ENCODE measurements around the gene SAMD11.
"Not testable (repeated sequence)": the region's sequence is repeated elsewhere in the genome, so short reads cannot be mapped to it uniquely, and the experiment has no call there.

SAMD11 gene

GRCh38 chr1:886760-887159 lies 37.0 kb upstream of the SAMD11 start:
- H3K9me3 ChIP-seq = no peaks in the 10 kb centered on the region
- peaks cover 0 to 39% of the 10 kb centered on the region in 2 donors for H3K27me3 ChIP-seq
- intact Hi-C loops (cut with DNase I; ENCODE audit: low total_unique reads) = no loop called here

DNA sequence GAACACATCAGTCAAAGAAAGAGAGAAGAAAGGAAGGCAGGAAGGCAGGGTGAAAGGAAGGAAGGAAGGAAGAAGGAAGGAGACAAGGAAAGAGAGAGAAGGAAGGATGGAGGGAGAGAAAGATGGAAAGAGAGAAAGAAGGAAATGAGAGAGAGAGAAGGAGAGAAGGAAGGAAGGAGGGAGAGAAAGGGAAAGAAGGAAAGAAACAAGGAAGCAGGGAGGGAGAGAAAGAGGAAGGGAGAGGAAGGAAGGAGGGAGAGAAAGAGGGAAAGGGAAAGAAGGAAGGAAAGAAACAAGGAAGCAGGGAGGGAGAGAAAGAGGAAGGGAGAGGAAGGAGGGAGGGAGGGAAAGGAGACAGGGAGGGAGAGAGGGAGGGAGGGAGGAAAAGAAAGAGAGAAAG lies 35.4 kb upstream of the SAMD11 start:
- Histone ChIP-seq H3K27ac (no peak overlapping the region), H3K9me3 (no peaks in the 10 kb centered on the region), H3K36me3 (no peaks in the 10 kb centered on the region), H3K4me1 (no peaks in the 10 kb centered on the region), H3K4me3 (no peak overlapping the region), H3K27me3 (peaks cover 0 to 35% of the 10 kb centered on the region in 2 donors)
- DNase-seq = no peak
- intact Hi-C loops (cut with DNase I; ENCODE audit: low total_unique reads) = no loop called here
- TF ChIP-seq, protein P1, sequence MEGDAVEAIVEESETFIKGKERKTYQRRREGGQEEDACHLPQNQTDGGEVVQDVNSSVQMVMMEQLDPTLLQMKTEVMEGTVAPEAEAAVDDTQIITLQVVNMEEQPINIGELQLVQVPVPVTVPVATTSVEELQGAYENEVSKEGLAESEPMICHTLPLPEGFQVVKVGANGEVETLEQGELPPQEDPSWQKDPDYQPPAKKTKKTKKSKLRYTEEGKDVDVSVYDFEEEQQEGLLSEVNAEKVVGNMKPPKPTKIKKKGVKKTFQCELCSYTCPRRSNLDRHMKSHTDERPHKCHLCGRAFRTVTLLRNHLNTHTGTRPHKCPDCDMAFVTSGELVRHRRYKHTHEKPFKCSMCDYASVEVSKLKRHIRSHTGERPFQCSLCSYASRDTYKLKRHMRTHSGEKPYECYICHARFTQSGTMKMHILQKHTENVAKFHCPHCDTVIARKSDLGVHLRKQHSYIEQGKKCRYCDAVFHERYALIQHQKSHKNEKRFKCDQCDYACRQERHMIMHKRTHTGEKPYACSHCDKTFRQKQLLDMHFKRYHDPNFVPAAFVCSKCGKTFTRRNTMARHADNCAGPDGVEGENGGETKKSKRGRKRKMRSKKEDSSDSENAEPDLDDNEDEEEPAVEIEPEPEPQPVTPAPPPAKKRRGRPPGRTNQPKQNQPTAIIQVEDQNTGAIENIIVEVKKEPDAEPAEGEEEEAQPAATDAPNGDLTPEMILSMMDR (IDR thresholded peaks at IDR 0.05) = no peak

More at GRCh38 chr1:886760-887159, 37.0 kb upstream of the SAMD11 start:
- TF ChIP-seq, protein P1 (IDR thresholded peaks at IDR 0.05) = no peak
- no peaks in the 10 kb centered on the region for H3K36me3 ChIP-seq
- no peak overlapping the region for H3K4me3 ChIP-seq
- no peak overlapping the region for H3K27ac ChIP-seq
- DNase-seq = no peak
- H3K4me1 ChIP-seq = no peaks in the 10 kb centered on the region

DNA sequence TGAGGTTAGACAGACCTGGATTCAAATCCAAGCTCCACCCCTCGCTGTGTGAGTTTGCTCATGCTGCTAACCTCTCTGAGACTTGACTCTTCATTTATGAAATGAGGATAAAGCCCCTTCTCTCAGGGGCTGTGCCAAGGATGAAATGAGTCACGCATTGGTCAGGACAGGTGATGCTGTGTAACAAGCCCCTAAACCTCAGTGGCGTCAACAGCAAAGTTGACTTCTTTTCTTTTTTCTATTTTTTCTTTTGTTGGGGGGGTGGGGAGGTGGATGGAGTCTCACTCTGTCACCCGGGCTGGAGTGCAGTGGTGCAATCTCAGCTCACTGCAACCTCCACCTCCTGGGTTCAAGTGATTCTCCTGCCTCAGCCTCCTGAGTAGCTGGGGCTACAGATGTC lies 33.9 kb upstream of the SAMD11 start:
- H3K27ac ChIP-seq; H3K4me3 ChIP-seq; H3K9me3 ChIP-seq; DNase-seq; intact Hi-C loops (cut with DNase I; ENCODE audit: low total_unique reads); H3K36me3 ChIP-seq; H3K4me1 ChIP-seq: not testable (repeated sequence)
- peaks cover 0 to 36% of the 10 kb centered on the region in 2 donors for H3K27me3 ChIP-seq

DNA sequence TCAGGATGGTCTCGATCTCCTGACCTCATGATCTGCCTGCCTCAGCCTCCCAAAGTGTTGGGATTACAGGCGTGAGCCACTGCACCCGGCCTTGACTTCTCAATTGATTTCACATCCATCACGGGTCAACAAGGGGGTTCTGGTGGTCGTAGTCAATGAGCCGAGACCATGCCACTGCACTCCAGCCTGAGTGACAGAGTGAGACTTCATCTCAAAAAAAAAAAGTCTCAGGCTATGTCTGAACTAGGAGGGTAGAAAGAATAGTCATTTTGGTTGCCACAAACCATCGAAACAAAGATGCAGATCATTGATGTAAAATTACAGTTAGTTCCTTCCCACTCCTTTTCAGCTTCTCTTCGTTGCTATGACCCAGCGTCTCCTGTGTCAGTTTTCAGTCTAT lies 33.5 kb upstream of the SAMD11 start:
- intact Hi-C loops (cut with DNase I; ENCODE audit: low total_unique reads); H3K9me3 ChIP-seq; H3K27ac ChIP-seq; H3K4me1 ChIP-seq; DNase-seq; H3K36me3 ChIP-seq; H3K4me3 ChIP-seq: not testable (repeated sequence)
- H3K27me3 ChIP-seq = peaks cover 0 to 40% of the 10 kb centered on the region in 2 donors

- no peak overlapping the region for H3K4me3 ChIP-seq
- H3K4me1 ChIP-seq = no peaks in the 10 kb centered on the region
- H3K27me3 ChIP-seq = peaks cover 0 to 40% of the 10 kb centered on the region in 2 donors
- TF ChIP-seq, protein P1 (IDR thresholded peaks at IDR 0.05) = no peak
- H3K36me3 ChIP-seq = no peaks in the 10 kb centered on the region
- H3K27ac ChIP-seq = no peak overlapping the region
- H3K9me3 ChIP-seq = no peaks in the 10 kb centered on the region
- intact Hi-C loops (cut with DNase I; ENCODE audit: low total_unique reads) = no loop called here
- no peak for DNase-seq
These were observed 33.1 kb upstream of the SAMD11 start for GRCh38 chr1:890661-891060.

DNA sequence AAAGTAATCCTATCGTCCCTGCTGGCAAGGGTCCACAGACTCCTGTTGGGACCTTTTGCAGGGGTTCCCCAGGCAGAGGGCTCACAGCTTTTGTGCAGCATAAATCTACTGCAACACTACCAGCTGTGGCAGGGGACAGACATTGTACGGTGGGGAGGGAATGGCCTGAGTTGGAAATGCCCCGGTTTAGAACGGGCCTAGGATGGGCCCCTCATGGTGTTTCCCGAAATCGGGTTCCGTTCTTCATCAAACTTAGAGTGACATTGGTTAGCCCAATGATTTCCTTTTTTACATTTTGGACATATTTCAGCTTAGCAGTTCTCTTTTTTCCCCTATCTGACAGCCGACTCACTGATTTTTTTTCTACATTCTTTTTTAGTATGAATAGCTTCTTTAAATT lies 26.5 kb upstream of the SAMD11 start:
- no peaks in the 10 kb centered on the region for H3K4me1 ChIP-seq
- DNase-seq = no peak
- H3K9me3 ChIP-seq = no peaks in the 10 kb centered on the region
- H3K27ac ChIP-seq = no peak overlapping the region
- intact Hi-C loops (cut with DNase I; ENCODE audit: low total_unique reads) = no loop called here
- TF ChIP-seq, protein P1 (IDR thresholded peaks at IDR 0.05) = no peak
- H3K36me3 ChIP-seq = no peaks in the 10 kb centered on the region
- H3K4me3 ChIP-seq = no peak overlapping the region
- peaks cover 0 to 43% of the 10 kb centered on the region in 2 donors for H3K27me3 ChIP-seq

DNA sequence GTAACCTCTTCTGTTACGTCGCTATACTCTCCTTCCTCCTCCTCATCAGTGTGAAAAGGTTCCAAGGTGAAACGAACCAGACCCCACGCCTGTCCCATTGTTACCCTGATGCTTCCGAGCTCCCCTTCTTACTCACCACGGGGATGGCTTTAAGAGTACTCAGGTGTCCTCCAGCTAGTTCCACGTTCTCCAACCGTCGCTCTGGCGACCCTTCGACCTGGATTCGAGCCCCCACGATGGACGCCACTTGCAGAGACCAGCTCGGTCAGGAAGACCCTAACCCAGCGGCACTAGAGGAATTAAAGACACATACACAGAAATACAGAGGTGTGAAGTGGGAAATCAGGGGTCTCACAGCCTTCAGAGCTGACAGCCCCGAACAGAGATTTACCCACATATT lies 25.8 kb upstream of the SAMD11 start:
- H3K27ac ChIP-seq; intact Hi-C loops (cut with DNase I; ENCODE audit: low total_unique reads); H3K36me3 ChIP-seq; H3K4me3 ChIP-seq; DNase-seq; H3K4me1 ChIP-seq; H3K9me3 ChIP-seq: not testable (repeated sequence)
- peaks cover 0 to 44% of the 10 kb centered on the region in 2 donors for H3K27me3 ChIP-seq
